ENCODE data around the gene HAGH.

The HAGH gene

DNA sequence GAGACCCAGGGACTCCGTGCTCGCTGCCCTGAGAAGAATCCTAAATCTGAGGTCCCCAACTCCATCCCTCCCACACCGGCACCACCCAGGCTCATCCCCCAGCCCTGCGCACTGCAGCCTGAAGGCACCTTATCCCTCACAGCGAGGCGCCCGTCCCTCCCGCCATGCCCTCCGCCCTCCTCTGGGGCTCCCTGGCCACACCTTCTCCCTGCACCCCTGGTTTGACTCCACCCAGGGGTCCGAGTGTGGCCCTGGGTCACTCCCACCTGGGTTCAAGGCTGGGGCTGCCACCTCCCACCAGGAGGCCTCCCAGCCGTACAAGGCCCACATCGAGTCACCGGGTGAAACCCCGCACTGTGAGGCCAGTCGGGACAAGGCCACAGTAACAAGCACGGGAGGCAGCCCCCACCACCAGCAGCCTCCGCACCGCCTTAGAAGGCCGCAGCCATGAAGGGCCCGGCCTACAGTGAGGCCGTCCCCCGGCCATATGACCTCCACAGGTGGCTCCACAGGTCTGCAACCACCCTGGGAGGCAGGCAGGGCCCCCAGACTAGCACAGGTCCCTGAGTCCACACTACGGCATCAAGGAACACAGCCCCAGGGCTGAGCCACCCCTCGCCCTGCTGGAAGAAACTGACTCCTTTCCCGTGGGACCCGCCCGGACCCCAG is 8.3 kb downstream of the HAGH start:
- Mint-ChIP-seq H3K36me3 (ENCODE audit: low read depth) (peaks cover 21% of the 10 kb centered on the region), H3K9me3 (no peaks in the 10 kb centered on the region), H3K27me3 (ENCODE audit: low read depth, poor library complexity) (no peaks in the 10 kb centered on the region), H3K4me3 (no peak overlapping the region), H3K27ac (no peak overlapping the region), H3K4me1 (no peaks in the 10 kb centered on the region)
- TF ChIP-seq, protein P1, sequence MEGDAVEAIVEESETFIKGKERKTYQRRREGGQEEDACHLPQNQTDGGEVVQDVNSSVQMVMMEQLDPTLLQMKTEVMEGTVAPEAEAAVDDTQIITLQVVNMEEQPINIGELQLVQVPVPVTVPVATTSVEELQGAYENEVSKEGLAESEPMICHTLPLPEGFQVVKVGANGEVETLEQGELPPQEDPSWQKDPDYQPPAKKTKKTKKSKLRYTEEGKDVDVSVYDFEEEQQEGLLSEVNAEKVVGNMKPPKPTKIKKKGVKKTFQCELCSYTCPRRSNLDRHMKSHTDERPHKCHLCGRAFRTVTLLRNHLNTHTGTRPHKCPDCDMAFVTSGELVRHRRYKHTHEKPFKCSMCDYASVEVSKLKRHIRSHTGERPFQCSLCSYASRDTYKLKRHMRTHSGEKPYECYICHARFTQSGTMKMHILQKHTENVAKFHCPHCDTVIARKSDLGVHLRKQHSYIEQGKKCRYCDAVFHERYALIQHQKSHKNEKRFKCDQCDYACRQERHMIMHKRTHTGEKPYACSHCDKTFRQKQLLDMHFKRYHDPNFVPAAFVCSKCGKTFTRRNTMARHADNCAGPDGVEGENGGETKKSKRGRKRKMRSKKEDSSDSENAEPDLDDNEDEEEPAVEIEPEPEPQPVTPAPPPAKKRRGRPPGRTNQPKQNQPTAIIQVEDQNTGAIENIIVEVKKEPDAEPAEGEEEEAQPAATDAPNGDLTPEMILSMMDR (IDR thresholded peaks at IDR 0.05): no peak
- DNase-seq: no peak

DNA sequence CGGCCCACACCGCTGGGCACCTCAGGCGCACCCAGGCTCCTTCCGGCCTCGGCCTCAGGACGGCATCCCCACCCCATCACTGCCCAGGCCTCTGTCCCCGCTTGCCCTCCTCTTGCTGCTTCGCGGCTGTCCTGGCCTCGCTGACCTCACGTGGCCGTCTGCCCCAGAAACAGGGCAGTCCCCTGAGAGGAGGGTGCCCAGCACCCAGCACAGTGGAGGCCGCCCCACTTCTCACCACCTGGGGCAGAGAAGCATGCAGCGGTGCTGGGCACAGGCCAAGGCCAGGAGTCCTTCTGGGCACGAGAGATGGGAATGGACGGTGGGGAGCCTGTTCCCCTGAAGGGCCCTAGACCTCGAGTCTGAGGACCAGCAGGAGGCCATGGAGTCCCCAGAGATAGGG is 8.9 kb downstream of the HAGH start:
- Mint-ChIP-seq H3K36me3 (ENCODE audit: low read depth) (peaks cover 26% of the 10 kb centered on the region), H3K27me3 (ENCODE audit: low read depth, poor library complexity) (no peaks in the 10 kb centered on the region), H3K4me3 (no peak overlapping the region)

DNA sequence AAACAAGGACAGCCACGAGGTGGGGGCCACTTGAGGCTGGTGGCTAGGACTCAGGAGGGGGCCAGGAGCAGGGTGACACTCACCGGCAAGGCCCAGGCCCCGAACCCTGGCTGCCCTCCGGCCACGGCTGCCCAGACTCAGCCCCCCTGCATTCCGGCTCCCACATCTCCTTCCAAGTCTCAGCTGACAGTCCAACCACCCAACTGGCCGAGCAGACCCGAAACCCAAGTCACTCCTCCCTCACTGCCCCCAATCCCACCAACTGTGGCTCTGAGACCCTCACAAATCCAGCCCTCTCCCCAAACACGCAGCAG is 9.4 kb downstream of the HAGH start:
- H3K9me3 Mint-ChIP-seq: no peaks in the 10 kb centered on the region
- H3K4me3 Mint-ChIP-seq: no peak overlapping the region
- no peaks in the 10 kb centered on the region for H3K4me1 Mint-ChIP-seq
- no peaks in the 10 kb centered on the region for H3K27me3 Mint-ChIP-seq (ENCODE audit: low read depth, poor library complexity)
- TF ChIP-seq, protein P1 (IDR thresholded peaks at IDR 0.05): no peak
- peak overlapping the region; percentile 51 for H3K27ac Mint-ChIP-seq
- H3K36me3 Mint-ChIP-seq (ENCODE audit: low read depth): peaks cover 26% of the 10 kb centered on the region
- DNase-seq: no peak

More for the DNA sequence above, 8.9 kb downstream of the HAGH start:
- TF ChIP-seq, protein P1 (IDR thresholded peaks at IDR 0.05): no peak
- Mint-ChIP-seq H3K9me3 (no peaks in the 10 kb centered on the region), H3K27ac (no peak overlapping the region), H3K4me1 (no peaks in the 10 kb centered on the region)
- no peak for DNase-seq

DNA sequence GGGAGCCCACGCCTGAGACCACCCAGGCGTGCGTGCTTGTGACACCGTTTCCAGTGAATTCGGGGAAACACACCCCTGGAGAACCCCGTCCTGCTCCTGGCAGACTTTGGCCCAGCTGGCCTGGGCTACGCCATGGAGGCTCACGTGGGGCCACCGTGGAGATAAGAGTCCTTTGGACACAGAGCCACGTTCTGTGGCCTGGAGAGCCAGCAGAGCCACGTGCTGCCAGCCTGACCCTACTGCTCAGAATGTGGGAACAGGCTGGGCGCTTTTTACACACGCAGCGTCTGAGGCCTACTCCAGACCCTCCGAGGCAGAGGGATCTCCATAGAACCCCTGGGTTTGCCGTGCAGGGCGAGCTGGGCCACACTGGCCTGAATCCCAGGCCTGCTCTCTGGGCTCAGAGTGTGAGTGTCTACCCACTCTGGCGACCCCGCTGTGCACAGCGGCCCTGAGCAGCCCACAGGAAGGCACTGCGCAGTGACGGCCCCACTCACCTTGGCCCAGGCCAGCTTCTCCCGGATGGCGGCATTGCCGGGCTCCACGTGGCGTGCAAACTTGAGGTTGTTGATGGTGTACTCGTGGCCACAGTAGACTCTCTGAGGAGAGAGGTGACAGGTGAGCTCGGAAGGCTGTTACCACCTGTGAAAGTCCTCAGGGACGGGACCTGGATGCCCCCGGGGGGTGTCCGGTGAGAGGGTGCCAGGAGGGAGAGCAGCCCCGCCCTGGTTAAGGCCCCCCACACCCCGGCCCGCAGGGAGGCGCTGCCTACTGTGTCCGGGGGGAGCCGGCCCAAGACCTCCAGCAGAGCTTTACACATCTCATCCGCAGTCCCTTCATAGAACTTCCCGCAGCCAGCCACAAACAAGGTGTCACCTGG is 10.0 kb downstream of the HAGH start:
- Mint-ChIP-seq H3K4me1 (no peaks in the 10 kb centered on the region), H3K4me3 (no peak overlapping the region)

DNA sequence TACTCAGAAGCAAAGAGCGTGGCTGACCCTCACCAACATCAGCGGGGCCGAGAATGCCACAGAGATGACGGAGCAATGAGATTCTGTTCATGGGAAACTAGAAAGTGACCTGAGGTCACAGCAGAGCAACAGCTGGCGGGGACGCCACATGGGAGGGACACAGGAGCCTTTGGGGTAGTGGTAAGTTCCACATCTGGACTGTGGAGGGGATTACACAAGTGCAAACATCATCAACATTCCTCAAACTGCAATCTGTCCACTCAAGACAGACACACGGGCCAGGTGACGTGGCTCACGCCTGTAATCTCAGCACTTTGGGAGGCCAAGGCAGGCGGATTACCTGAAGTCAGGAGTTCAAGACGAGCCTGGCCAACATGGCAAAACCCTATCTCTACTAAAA is 11.2 kb downstream of the HAGH start:
- DNase-seq: no peak
- no peak overlapping the region for H3K4me3 Mint-ChIP-seq
- no peaks in the 10 kb centered on the region for H3K4me1 Mint-ChIP-seq
- TF ChIP-seq, protein P1 (IDR thresholded peaks at IDR 0.05): no peak
- no peaks in the 10 kb centered on the region for H3K9me3 Mint-ChIP-seq
- peaks cover 26% of the 10 kb centered on the region for H3K36me3 Mint-ChIP-seq (ENCODE audit: low read depth)
- H3K27me3 Mint-ChIP-seq (ENCODE audit: low read depth, poor library complexity): no peaks in the 10 kb centered on the region
- no peak overlapping the region for H3K27ac Mint-ChIP-seq

More for the DNA sequence above, 10.0 kb downstream of the HAGH start:
- Mint-ChIP-seq H3K9me3 (no peaks in the 10 kb centered on the region), H3K27me3 (ENCODE audit: low read depth, poor library complexity) (no peaks in the 10 kb centered on the region), H3K36me3 (ENCODE audit: low read depth) (peaks cover 26% of the 10 kb centered on the region), H3K27ac (no peak overlapping the region)
- DNase-seq: no peak
- TF ChIP-seq, protein P1 (IDR thresholded peaks at IDR 0.05): no peak

Measured in nephron progenitor cell (in vitro differentiated cells).